ENCODE results near the gene ZNF610. TPM values are rescaled to one million over a fixed set of nuclear protein-coding genes. Genes with fewer than 3 reads are reported as not detected.

The ZNF610 gene
- total and polyA plus RNA-seq, 2 donors (not counting 1 experiment from before 2014, with no cell fraction given): 1.5 to 3.7 TPM

GRCh38 chr19:52322429-52322828 lies 13.6 kb upstream of the ZNF610 start:
- Histone ChIP-seq H3K27ac (ENCODE audit: low read length in 2 of 2) (no peak overlapping the region), H2AFZ (ENCODE audit: insufficient read depth, low read depth, low read length, poor library complexity, severe bottlenecking) (no peak overlapping the region), H3K9ac (ENCODE audit: low read length) (peak overlapping the region; percentile 9), H3K27me3 (replicated peaks in 1 of 4; ENCODE audit: control extremely low read depth in 1 of 4, control insufficient read depth in 3 of 4, insufficient read depth in 4 of 4, low read length in 3 of 4) (no peaks in the 10 kb centered on the region), H3K4me1 (ENCODE audit: control insufficient read depth in 2 of 2, insufficient read depth in 2 of 2, low read length in 2 of 2) (no peaks in the 10 kb centered on the region), H3K36me3 (replicated peaks in 1 of 2; ENCODE audit: control extremely low read depth in 1 of 2, control insufficient read depth in 1 of 2, extremely low read depth in 1 of 2, insufficient read depth in 2 of 2, low read length in 1 of 2) (peaks cover 10 to 55% of the 10 kb centered on the region in 2 experiments), H3K79me2 (ENCODE audit: control insufficient read depth, insufficient read depth, low read length) (peaks cover 6% of the 10 kb centered on the region), H3K4me2 (replicated peaks; ENCODE audit: low read depth, low read length, poor library complexity, severe bottlenecking) (no peak overlapping the region), H4K20me1 (ENCODE audit: control insufficient read depth, insufficient read depth, low read length, poor library complexity, severe bottlenecking) (no peaks in the 10 kb centered on the region), H3K9me3 (ENCODE audit: control extremely low read depth in 1 of 3, control insufficient read depth in 2 of 3, insufficient read depth in 1 of 3, low read length in 2 of 3) (peaks cover 45 to 96% (median 46%) of the 10 kb centered on the region in 3 donors), H3K4me3 (ENCODE audit: control extremely low read depth in 1 of 5, extremely low read depth in 1 of 5, insufficient read depth in 1 of 5, low read depth in 2 of 5, low read length in 4 of 5) (peak overlapping the region in 1 of 5 experiments; percentile 42)
- H3K9me3 Mint-ChIP-seq (ENCODE audit: insufficient read depth): peaks cover 22% of the 10 kb centered on the region
- H3K4me1 Mint-ChIP-seq: no peaks in the 10 kb centered on the region
- H3K27ac Mint-ChIP-seq: no peak overlapping the region
- WGBS (ENCODE audit: insufficient coverage): no CpG with 5 or more reads among the region's 6 CpGs
- ChIA-PET POLR2A (no interaction called here), CTCF (no interaction called here)
- H3K27me3 Mint-ChIP-seq: no peaks in the 10 kb centered on the region
- ATAC-seq (ENCODE audit: low read depth) (no peak), DNase-seq (no peak)
- no peak for TF ChIP-seq CTCF (IDR thresholded peaks at IDR 0.05)
- intact Hi-C loops (cut with micrococcal nuclease): no loop called here
- no peak overlapping the region for H3K4me3 Mint-ChIP-seq

- Mint-ChIP-seq H3K4me1 (peaks cover 7% of the 10 kb centered on the region), H3K4me3 (no peak overlapping the region), H3K27ac (no peak overlapping the region), H3K9me3 (ENCODE audit: insufficient read depth) (peaks cover 22% of the 10 kb centered on the region), H3K27me3 (no peaks in the 10 kb centered on the region)
- no peak overlapping the region for H3K4me2 ChIP-seq (replicated peaks; ENCODE audit: low read depth, low read length, poor library complexity, severe bottlenecking)
- H3K36me3 ChIP-seq (replicated peaks in 1 of 2; ENCODE audit: control extremely low read depth in 1 of 2, control insufficient read depth in 1 of 2, extremely low read depth in 1 of 2, insufficient read depth in 2 of 2, low read length in 1 of 2): no peaks in the 10 kb centered on the region
- no peak overlapping the region for H3K27ac ChIP-seq (ENCODE audit: low read length in 2 of 2)
- H3K4me3 ChIP-seq (ENCODE audit: control extremely low read depth in 1 of 5, extremely low read depth in 1 of 5, insufficient read depth in 1 of 5, low read depth in 2 of 5, low read length in 4 of 5): no peak overlapping the region
- no peak overlapping the region for H2AFZ ChIP-seq (ENCODE audit: insufficient read depth, low read depth, low read length, poor library complexity, severe bottlenecking)
- no peaks in the 10 kb centered on the region for H3K27me3 ChIP-seq (replicated peaks in 1 of 4; ENCODE audit: control extremely low read depth in 1 of 4, control insufficient read depth in 3 of 4, insufficient read depth in 4 of 4, low read length in 3 of 4)
- 80% methylated on average over 9 of the region's 10 CpGs for WGBS (ENCODE audit: insufficient coverage)
- no peaks in the 10 kb centered on the region for H3K79me2 ChIP-seq (ENCODE audit: control insufficient read depth, insufficient read depth, low read length)
- POLR2A ChIA-PET: no interaction called here
- TF ChIP-seq CTCF (IDR thresholded peaks at IDR 0.05) (no peak), EZH2 (IDR thresholded peaks at IDR 0.05; ENCODE audit: borderline replicate concordance, insufficient read depth, low read depth, low read length, poor library complexity, severe bottlenecking) (no peak)
- H3K9ac ChIP-seq (ENCODE audit: low read length): no peak overlapping the region
- H3K4me1 ChIP-seq (ENCODE audit: control insufficient read depth in 2 of 2, insufficient read depth in 2 of 2, low read length in 2 of 2): peaks cover 1 to 10% of the 10 kb centered on the region in 2 donors
- intact Hi-C loops (cut with micrococcal nuclease): no loop called here
- DNase-seq (peak; percentile 23), ATAC-seq (ENCODE audit: low read depth) (no peak)
- CTCF ChIA-PET: no interaction called here
- peaks cover 13 to 79% (median 73%) of the 10 kb centered on the region in 3 donors for H3K9me3 ChIP-seq (ENCODE audit: control extremely low read depth in 1 of 3, control insufficient read depth in 2 of 3, insufficient read depth in 1 of 3, low read length in 2 of 3)
- H4K20me1 ChIP-seq (ENCODE audit: control insufficient read depth, insufficient read depth, low read length, poor library complexity, severe bottlenecking): no peaks in the 10 kb centered on the region
These were observed 4.3 kb upstream of the ZNF610 start for GRCh38 chr19:52331757-52332156.
